HUES6 (cell line): Measurements from ENCODE around the gene NAP1L1.

Source experiments
- H3K27ac ChIP-seq: 2 replicates; pipeline ENCODE4 v1.7.0; 2013; ENCODE audit warnings: low read depth, mild to moderate bottlenecking, low read length, inconsistent platforms
- H3K27me3 ChIP-seq: 2 replicates; pipeline ENCODE4 v1.6.1; 2013; ENCODE audit warnings: low read length; ENCODE audit not compliant: control insufficient read depth, insufficient read depth
- H3K36me3 ChIP-seq: 2 replicates; pipeline ENCODE4 v1.6.1; 2013; ENCODE audit warnings: low read length; ENCODE audit not compliant: control insufficient read depth, insufficient read depth
- H3K4me1 ChIP-seq: 2 replicates; pipeline ENCODE4 v1.6.1; 2013; ENCODE audit warnings: low read length; ENCODE audit not compliant: control insufficient read depth, insufficient read depth
- H3K4me3 ChIP-seq: 2 replicates; pipeline ENCODE4 v1.5.1; 2013; ENCODE audit warnings: low read depth, low read length
- H3K9ac ChIP-seq: one replicate; pipeline ENCODE4 v1.6.1; 2013; ENCODE audit warnings: mild to moderate bottlenecking, low read length
- H3K9me3 ChIP-seq: 2 replicates; pipeline ENCODE4 v1.6.1; 2013; ENCODE audit warnings: low read depth, low read length; ENCODE audit not compliant: control insufficient read depth, insufficient read depth

The NAP1L1 gene

DNA sequence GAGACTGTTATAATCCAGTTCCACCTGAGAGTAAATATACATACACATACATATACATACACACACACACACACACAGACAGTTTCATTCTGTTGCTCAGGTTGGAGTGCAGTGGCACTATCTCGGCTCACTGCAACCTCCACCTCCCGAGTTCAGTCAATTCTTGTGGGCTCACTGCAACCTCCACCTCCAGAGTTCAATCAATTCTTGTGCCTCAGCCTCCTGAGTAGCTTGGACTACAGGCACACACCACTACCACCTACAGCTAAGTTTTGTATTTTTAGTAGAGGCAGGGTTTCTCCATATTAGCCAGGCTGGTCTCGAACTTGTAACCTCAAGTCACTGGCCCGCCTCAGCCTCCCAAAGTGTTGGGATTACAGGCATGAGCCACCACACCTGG is 44.0 kb downstream of the NAP1L1 start:
- H3K4me1 ChIP-seq: peaks cover 29% of the 10 kb centered on the region
- no peak overlapping the region for H3K9ac ChIP-seq
- H3K4me3 ChIP-seq: no peak overlapping the region
- H3K36me3 ChIP-seq: peaks cover 23% of the 10 kb centered on the region
- no peak overlapping the region for H3K27ac ChIP-seq
- no peaks in the 10 kb centered on the region for H3K9me3 ChIP-seq
- no peaks in the 10 kb centered on the region for H3K27me3 ChIP-seq

DNA sequence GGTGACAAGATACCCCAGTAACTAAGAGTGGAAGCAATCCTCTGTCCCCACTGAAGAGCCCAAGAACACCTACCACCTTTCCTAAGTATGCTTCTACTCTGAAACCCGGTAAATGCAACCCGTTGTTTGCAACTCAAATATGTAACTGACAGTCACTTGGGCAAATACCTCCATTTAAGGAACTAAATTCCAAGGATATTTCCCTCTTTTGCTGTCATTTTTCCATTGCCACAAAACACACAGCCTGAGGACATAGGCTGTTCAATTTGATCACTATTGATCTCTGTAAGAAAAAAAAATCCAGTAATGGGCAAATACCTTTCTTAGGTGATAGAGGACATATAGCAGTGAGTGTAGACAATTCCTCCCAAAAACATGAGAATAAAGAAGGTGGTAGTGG is 46.3 kb downstream of the NAP1L1 start:
- Histone ChIP-seq H3K27me3 (no peaks in the 10 kb centered on the region), H3K27ac (no peak overlapping the region), H3K36me3 (peaks cover 2% of the 10 kb centered on the region; the same call in 1 of the 2 replicates), H3K4me1 (peaks cover 37% of the 10 kb centered on the region), H3K9me3 (no peaks in the 10 kb centered on the region), H3K4me3 (no peak overlapping the region), H3K9ac (no peak overlapping the region)

DNA sequence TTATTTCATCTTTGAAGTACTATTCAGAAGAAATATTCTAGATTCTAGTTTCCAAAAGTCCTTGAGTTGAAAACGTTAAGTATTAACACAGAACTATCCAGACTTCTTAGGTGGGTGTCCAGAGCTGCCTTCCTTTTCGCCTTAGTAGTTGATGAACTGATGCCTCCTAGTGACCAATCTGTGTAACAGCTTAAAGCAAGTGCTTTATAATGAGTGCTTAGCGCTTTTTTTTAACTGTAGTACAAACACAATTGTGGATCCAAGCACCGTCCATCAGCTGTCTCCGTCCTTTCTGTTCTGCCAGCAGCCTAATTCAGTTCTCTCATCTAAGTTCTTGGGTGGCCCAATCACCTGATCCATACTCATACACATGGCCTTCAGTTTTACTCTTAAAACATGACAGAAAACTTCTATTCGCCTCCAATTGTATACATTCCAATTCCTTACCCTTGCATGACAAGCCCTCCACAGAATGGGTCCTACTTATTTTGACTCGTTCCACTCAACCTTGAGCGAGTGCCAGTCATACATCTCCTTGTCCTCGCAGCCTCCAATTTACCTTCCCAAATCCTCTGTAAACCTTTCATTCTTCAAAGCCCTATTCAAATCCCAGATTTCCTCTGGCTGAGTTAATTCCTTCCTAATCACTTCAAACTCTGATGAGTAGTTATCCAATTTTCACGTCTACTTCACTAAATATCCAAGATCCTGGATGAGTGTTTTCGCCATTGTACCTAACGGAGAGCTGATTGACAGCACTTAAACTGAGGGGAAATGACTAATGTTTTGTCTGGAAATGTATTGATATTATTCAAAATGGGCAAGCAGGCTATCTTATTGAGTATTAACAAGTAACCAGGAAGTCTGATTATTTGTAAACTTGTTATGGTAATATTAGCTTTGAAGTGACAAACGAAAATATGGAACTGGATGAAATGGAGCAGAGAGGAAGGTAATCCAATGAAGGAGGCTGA is 47.1 kb downstream of the NAP1L1 start:
- Histone ChIP-seq H3K9me3 (no peaks in the 10 kb centered on the region), H3K27ac (no peak overlapping the region), H3K27me3 (no peaks in the 10 kb centered on the region), H3K9ac (peak overlapping the region; percentile 6), H3K4me3 (no peak overlapping the region), H3K4me1 (peaks cover 40% of the 10 kb centered on the region), H3K36me3 (no peaks in the 10 kb centered on the region)

DNA sequence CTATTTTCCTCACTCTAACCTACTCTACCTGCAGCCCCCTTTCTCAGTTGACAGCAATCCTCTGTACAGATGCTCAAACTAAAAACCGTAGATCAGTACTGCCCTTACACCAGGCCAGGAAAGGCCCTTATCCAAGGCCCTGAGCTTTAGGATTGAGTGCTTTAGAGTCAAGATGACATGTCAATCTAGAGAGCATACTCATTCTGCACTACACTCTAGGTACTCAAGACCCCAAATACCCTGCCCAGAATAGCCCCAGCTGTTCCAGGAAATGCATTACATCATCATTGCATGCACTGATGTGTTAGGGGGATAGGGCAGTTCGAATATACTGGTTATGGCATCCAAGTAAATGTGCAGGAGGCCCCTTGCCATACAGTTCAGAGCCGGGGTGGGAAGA is 49.4 kb downstream of the NAP1L1 start:
- peaks cover 9% of the 10 kb centered on the region for H3K36me3 ChIP-seq
- no peak overlapping the region for H3K9ac ChIP-seq
- no peak overlapping the region for H3K27ac ChIP-seq
- H3K4me1 ChIP-seq: peaks cover 30% of the 10 kb centered on the region
- no peaks in the 10 kb centered on the region for H3K9me3 ChIP-seq
- no peak overlapping the region for H3K4me3 ChIP-seq
- no peaks in the 10 kb centered on the region for H3K27me3 ChIP-seq

DNA sequence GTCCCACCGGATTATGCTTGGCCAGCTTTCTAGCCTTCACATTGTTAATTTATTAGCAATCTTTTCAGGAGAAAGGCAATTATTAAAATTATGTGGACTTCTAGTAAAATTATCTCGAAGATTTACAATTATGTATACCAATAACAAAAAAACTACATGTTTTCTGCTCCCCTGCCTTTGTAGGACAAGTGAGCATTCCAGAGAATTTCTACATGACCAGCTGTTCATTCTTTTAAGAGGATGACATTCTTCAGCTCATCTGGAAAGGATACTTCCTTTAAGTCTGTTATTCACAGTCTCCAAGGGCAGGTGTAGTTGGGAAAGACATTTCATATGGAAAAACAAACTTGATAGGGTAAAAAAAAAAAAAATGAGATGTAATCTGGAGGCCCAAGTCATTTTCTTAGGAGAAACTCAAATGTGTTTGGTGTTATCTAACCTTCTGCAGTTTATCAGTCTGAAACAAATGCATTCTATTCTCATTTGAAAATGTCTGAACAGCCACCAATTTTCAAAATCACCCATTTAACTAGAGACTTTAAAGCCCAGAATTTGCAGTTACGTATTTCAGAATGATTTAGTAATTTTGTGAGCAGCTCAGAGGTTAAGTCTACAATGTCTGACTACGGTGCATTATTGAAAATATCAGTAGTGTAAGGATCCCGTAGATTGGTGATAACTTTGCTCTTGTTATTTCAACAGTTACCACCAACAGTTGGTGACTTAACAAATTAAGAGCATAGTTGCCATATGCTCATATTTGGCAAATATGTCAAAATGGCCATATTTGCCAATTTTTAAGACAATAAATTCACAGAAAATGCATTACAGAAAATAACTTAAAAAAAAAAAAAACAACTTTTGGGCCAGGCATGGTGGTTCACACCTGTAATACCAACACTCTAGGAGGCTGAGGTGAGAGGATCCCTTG is 51.1 kb downstream of the NAP1L1 start:
- peak overlapping the region; percentile 99 for H3K4me3 ChIP-seq
- H3K4me1 ChIP-seq: peaks cover 24% of the 10 kb centered on the region
- H3K27me3 ChIP-seq: no peaks in the 10 kb centered on the region
- peak overlapping the region; percentile 99 for H3K9ac ChIP-seq
- H3K36me3 ChIP-seq: peaks cover 26% of the 10 kb centered on the region
- H3K9me3 ChIP-seq: no peaks in the 10 kb centered on the region
- peak overlapping the region; percentile 92; the same call in 1 of the 2 replicates for H3K27ac ChIP-seq

DNA sequence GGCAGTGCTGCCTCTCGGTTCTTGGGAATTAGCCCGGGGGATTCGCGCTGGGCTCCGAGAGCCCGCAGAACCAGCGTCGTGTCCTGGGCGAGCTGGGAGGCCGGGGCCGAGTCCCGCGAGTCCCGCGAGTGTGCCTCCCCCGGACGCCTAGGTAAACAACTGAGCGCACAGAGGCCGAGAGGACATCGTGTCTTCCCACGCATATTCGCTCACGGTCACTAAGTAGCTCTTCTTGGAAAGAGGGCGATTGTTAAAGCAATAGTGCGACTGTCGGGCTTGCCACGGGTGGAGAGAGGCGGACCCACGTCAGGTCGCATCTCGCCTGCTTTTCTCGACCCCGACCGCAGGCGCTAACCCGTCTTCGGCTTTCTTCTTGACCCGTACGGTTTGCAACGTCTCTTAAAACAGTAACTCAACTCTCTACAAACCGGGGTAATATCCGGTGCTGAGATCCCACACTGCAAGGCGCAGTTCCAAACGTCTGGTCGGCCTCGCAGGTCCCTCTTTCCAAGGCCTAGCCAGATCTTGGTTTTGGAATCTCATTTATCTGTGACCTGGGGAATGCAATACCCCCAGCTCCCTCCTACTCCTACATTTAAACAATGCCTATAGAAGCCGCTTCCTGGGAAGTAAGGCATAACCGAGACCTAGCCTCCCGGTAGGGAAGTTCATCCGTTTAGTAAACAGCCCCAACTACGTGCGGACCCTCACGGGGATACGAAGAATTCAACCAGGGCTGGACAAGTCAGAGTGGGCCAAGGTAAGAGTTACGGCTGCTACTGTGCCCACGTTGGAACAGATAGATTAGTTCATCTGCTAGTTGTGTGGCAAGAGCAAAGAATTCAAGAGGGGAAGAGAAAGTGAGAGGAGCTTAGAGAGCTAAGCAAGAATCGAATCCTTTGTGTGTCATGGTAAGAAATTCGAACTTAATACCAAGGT is 52.2 kb downstream of the NAP1L1 start:
- no peaks in the 10 kb centered on the region for H3K9me3 ChIP-seq
- H3K4me3 ChIP-seq: peak overlapping the region; percentile 99
- H3K4me1 ChIP-seq: peaks cover 13% of the 10 kb centered on the region
- H3K9ac ChIP-seq: peak overlapping the region; percentile 99
- peak overlapping the region; percentile 92 for H3K27ac ChIP-seq
- no peaks in the 10 kb centered on the region for H3K27me3 ChIP-seq
- peaks cover 33% of the 10 kb centered on the region for H3K36me3 ChIP-seq

DNA sequence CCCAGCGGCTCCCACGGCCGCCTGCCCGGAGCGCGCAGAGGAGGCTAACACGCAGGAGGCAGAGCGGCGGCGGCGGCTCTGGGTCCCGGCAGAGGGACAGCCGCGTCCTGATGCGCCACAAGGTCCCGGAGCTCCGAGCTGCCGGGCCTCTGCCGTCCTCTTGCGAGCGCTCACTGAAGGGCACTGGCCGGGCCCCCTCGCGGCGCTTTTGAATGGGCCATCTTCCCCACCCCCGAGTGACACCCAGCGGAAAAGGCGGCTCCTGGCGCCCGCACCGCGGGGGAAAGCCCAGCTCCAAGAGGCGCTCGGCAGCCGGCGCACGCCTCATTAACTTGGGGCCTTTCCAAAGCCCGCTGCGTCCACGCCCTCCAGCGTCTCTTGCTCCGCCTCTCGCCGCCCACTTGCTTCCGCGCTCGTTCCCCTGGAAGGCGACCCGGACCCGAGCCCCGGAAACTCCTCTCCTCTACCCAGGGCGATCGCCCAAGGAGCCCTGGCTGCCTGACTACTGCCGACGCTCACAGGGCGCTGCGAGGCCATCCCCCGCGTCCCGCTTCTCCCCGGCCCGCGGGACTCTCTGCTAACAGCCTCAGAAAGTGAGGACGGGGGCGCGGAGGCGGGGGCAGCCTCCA is 53.0 kb downstream of the NAP1L1 start, which contains the start of gene PHLDA1:
PHLDA1 (minus strand) TSS at position 363 of the 629 bp plus-strand sequence.
- Histone ChIP-seq H3K27ac (peak within 1 kb of the TSS; percentile 92), H3K4me1 (peaks cover 12% of the 10 kb centered on the region), H3K27me3 (no peaks in the 10 kb centered on the region), H3K9me3 (no peaks in the 10 kb centered on the region), H3K9ac (peak within 1 kb of the TSS; percentile 99), H3K4me3 (peak within 1 kb of the TSS; percentile 99), H3K36me3 (peaks cover 40% of the 10 kb centered on the region)

DNA sequence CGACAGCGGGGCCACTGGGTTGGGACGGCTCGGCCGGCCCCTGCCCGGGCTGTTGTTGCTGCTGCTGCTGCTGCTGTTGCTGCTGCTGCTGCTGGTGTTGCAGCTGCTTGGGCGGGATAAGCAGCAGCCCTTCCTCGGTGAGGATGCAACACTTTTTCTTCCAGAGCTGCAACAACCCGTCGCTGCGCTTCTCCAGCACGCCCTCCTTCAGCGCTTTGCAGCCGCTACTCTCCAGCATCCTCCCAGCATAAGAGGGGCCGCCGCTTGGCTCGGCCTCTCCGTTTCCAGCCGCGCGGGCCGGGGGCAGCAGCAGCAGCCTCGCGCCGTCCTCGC is 53.4 kb downstream of the NAP1L1 start:
- Histone ChIP-seq H3K9me3 (no peaks in the 10 kb centered on the region), H3K27ac (peak overlapping the region; percentile 92; the same call in 1 of the 2 replicates), H3K4me3 (peak overlapping the region; percentile 99), H3K4me1 (peaks cover 15% of the 10 kb centered on the region), H3K27me3 (no peaks in the 10 kb centered on the region), H3K9ac (peak overlapping the region; percentile 99), H3K36me3 (peaks cover 40% of the 10 kb centered on the region)

DNA sequence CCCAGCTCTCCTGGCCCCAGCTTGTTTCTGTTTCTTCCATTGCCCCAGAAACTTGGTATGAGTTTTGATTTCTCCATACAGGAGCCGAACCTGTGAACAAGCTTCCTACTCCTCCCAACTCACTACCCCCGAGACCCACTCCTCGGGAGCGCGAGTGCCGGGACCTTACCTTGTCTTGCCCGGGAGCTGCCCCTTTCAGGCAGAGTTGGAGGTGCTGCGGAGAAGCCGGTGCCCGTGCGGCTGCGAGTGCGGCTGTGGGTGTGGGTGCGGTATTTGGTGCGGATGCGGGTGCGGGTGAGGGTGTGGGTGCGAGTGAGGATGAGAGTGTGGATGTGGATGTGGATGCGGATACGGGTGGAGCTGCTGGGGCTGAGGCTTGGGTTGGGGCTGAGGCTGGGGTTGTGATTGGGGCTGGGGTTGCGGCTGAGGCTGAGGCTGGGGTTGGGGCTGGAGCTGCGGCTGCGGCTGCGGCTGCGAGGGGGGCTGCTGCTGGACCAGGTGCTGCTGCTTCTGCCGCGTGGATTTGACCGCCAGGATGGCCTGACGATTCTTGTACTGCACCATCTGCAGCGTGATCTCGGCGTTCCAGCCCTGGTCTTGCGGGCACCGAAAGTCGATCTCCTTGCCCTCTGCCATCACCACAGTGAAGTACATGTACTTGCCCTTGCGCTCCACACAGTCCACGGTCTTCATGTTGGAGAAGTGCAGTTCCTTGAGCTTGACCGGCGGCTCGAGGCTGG is 54.0 kb downstream of the NAP1L1 start:
- peaks cover 20% of the 10 kb centered on the region for H3K4me1 ChIP-seq

More for the DNA sequence above, 54.0 kb downstream of the NAP1L1 start:
- Histone ChIP-seq H3K4me3 (peak overlapping the region; percentile 99), H3K9ac (peak overlapping the region; percentile 99), H3K27me3 (no peaks in the 10 kb centered on the region), H3K9me3 (no peaks in the 10 kb centered on the region), H3K27ac (peak overlapping the region; percentile 92; the same call in 1 of the 2 replicates), H3K36me3 (peaks cover 40% of the 10 kb centered on the region)
